Thyroid gland (tissue), 4 donors: ENCODE results near the gene SART1. TPM values are rescaled to one million over a fixed set of nuclear protein-coding genes. Genes with fewer than 3 reads are reported as not detected.

Experiments
- DNase-seq, 2 donors: peaks; one replicate each; pipeline ENCODE4 v3.0.0-alpha.2; 2019
- H3K27ac ChIP-seq, 3 donors: fragments of 200-600 bp; sonication (generic); 1 replicate in 2 of 3; 2 replicates in 1 of 3; pipeline ENCODE4 v1.5.1; 2016 to 2019; ENCODE audit warnings: mild to moderate bottlenecking in 1 of 3, moderate library complexity in 1 of 3
- H3K27me3 ChIP-seq: fragments of 200-600 bp; sonication (generic); one replicate; pipeline ENCODE4 v1.5.1; 2019
- H3K36me3 ChIP-seq, 2 donors: fragments of 200-600 bp; sonication (generic); one replicate each; pipeline ENCODE4 v1.5.1; 2016 to 2019
- H3K4me1 ChIP-seq, 2 donors: fragments of 200-600 bp; sonication (generic); one replicate each; pipeline ENCODE4 v1.5.1; 2017 to 2019
- H3K4me3 ChIP-seq, 3 donors: fragments of 200-600 bp; sonication (generic); replicated peaks in 1 of 3; 1 replicate in 2 of 3; 2 replicates in 1 of 3; pipeline ENCODE4 v1.5.1; 2016; ENCODE audit warnings: mild to moderate bottlenecking in 1 of 3
- H3K9me3 ChIP-seq: fragments of 200-600 bp; sonication (generic); one replicate; pipeline ENCODE4 v1.5.1; 2017
- CTCF ChIP-seq, 6 experiments: fragments of 200-600 bp in 3 of 6; fragments of 450-650 bp in 3 of 6; sonication (generic) in 3 of 6; IDR thresholded peaks; one replicate each; pipeline ENCODE4 v1.5.1; 2016 to 2019; ENCODE audit warnings: antibody characterized with exemption in 6 of 6, mild to moderate bottlenecking in 2 of 6, inconsistent platforms in 1 of 6, moderate library complexity in 1 of 6
- POLR2A ChIP-seq, 2 donors: fragments of 450-650 bp; IDR thresholded peaks; one replicate each; pipeline ENCODE4 v1.6.1; 2017; ENCODE audit warnings: antibody characterized with exemption in 2 of 2, mild to moderate bottlenecking in 2 of 2, moderate library complexity in 1 of 2
- WGBS, 2 donors: methylation state at CpG; one replicate each; pipeline ENCODE4 v1.1.5; 2017; 5-methylcytosine and 5-hydroxymethylcytosine counted together
- intact Hi-C: fragments of 100-400 bp; cut with DNase I; formaldehyde crosslinking; loops from one replicate; pipeline ENCODE4 v1.15.1; 2023
- total RNA-seq, 4 donors: library from RNA; depleted of rRNA; stranded (reverse); fragments of >200 nt; gene quantifications; one replicate each; pipeline ENCODE4 v1.2.3, GENCODE V29; 2016

The SART1 gene
- total RNA-seq, 4 donors from 2014 or later = 22.2 to 46.1 (median 24.2) TPM

- H3K27me3 ChIP-seq = no peaks in the 10 kb centered on the region
- peaks cover 12 to 39% of the 10 kb centered on the region in 2 donors for H3K4me1 ChIP-seq
- intact Hi-C loops = no loop called here
- H3K4me3 ChIP-seq = no peak overlapping the region
- WGBS, 2 donors = 53 to 55% methylated on average over 12 of the region's 12 CpGs
- DNase-seq = no peak
- H3K36me3 ChIP-seq = no peaks in the 10 kb centered on the region
- no peaks in the 10 kb centered on the region for H3K9me3 ChIP-seq
- TF ChIP-seq CTCF (IDR thresholded peaks at IDR 0.05) (no peak), POLR2A (IDR thresholded peaks at IDR 0.05) (no peak)
- H3K27ac ChIP-seq = peak overlapping the region; percentile 91 to 94 (median 93)
These were observed 50.9 kb downstream of the SART1 start for GRCh38 chr11:66012371-66012945.

- peaks cover 12 to 37% of the 10 kb centered on the region in 2 donors for H3K4me1 ChIP-seq
- H3K9me3 ChIP-seq = no peaks in the 10 kb centered on the region
- no peaks in the 10 kb centered on the region for H3K36me3 ChIP-seq
- H3K4me3 ChIP-seq = no peak overlapping the region
- no peaks in the 10 kb centered on the region for H3K27me3 ChIP-seq
- 31 to 36% methylated on average over 10 to 11 of the region's 12 CpGs for WGBS, 2 donors
- peak overlapping the region; percentile 23 to 91 (median 29) for H3K27ac ChIP-seq
- intact Hi-C loops = no loop called here
- TF ChIP-seq POLR2A (IDR thresholded peaks at IDR 0.05) (no peak), CTCF (IDR thresholded peaks at IDR 0.05) (no peak)
- peak; percentile 75 to 79 for DNase-seq
These were observed 51.6 kb downstream of the SART1 start for GRCh38 chr11:66012946-66013761.

GRCh38 chr11:66013762-66014100 lies 52.2 kb downstream of the SART1 start:
- Histone ChIP-seq H3K27me3 (no peaks in the 10 kb centered on the region), H3K9me3 (no peaks in the 10 kb centered on the region), H3K36me3 (no peaks in the 10 kb centered on the region), H3K4me3 (no peak overlapping the region), H3K4me1 (peaks cover 12 to 32% of the 10 kb centered on the region in 2 donors), H3K27ac (peak overlapping the region in 1 of 3 donors; percentile 23)
- intact Hi-C loops = no loop called here
- 89 to 90% methylated on average over 3 to 7 of the region's 7 CpGs for WGBS, 2 donors
- DNase-seq = no peak
- no peak for TF ChIP-seq POLR2A (IDR thresholded peaks at IDR 0.05)
- TF ChIP-seq CTCF (IDR thresholded peaks at IDR 0.05) = no peak

GRCh38 chr11:66014804-66015453 lies 53.4 kb downstream of the SART1 start:
- H3K36me3 ChIP-seq = no peaks in the 10 kb centered on the region
- DNase-seq = no peak
- 93 to 98% methylated on average over 4 of the region's 6 CpGs for WGBS, 2 donors
- H3K4me1 ChIP-seq = peaks cover 12 to 28% of the 10 kb centered on the region in 2 donors
- TF ChIP-seq CTCF (IDR thresholded peaks at IDR 0.05) (no peak), POLR2A (IDR thresholded peaks at IDR 0.05) (no peak)
- H3K4me3 ChIP-seq = no peak overlapping the region
- no peak overlapping the region for H3K27ac ChIP-seq
- no peaks in the 10 kb centered on the region for H3K9me3 ChIP-seq
- intact Hi-C loops = no loop called here
- no peaks in the 10 kb centered on the region for H3K27me3 ChIP-seq

- Histone ChIP-seq H3K36me3 (no peaks in the 10 kb centered on the region), H3K27me3 (no peaks in the 10 kb centered on the region), H3K27ac (no peak overlapping the region), H3K9me3 (no peaks in the 10 kb centered on the region), H3K4me3 (no peak overlapping the region), H3K4me1 (peaks cover 12 to 28% of the 10 kb centered on the region in 2 donors)
- WGBS, 2 donors = 83 to 93% methylated on average over 3 to 5 of the region's 7 CpGs
- no peak for TF ChIP-seq CTCF (IDR thresholded peaks at IDR 0.05)
- intact Hi-C loops = no loop called here
- no peak for DNase-seq
These were observed 53.9 kb downstream of the SART1 start for GRCh38 chr11:66015454-66015881.
